Naive thymus-derived CD4-positive, alpha-beta T cell (primary cell): ENCODE measurements around the gene CUL2. TPM values are rescaled to one million over a fixed set of nuclear protein-coding genes. Genes with fewer than 3 reads are reported as not detected.

Experiments
- ATAC-seq: fragments of 150-1000 bp; cut with Tn5 transposase; 2 replicates; pipeline ENCODE4 v1.10.0; 2021; ENCODE audit warnings: mild to moderate bottlenecking, moderate library complexity
- CTCF ChIA-PET: fragments of 350-600 bp; sonication (Branson Sonifier 250); formaldehyde crosslinking; loops from one replicate; lab custom pipeline; 2021; ENCODE audit warnings: antibody characterized with exemption; lab: Charles Lee
- POLR2A ChIA-PET: fragments of 350-600 bp; sonication (Branson Sonifier 250); formaldehyde crosslinking; loops from one replicate; lab custom pipeline; 2021; ENCODE audit warnings: antibody characterized with exemption, inconsistent platforms; lab: Charles Lee
- DNase-seq, 9 donors: peaks; one replicate each; pipeline versions ENCODE4 v3.0.0 to v3.0.0-alpha.2; 2020 to 2022; ENCODE audit warnings: mixed read lengths in 1 of 9
- H3K27ac ChIP-seq: one replicate; pipeline ENCODE4 v1.7.0; 2013; ENCODE audit warnings: mild to moderate bottlenecking, low read depth, low read length, moderate library complexity
- H3K27me3 ChIP-seq, 2 donors: one replicate each; pipeline ENCODE4 v1.7.0; 2013; ENCODE audit warnings: low read length in 2 of 2, mild to moderate bottlenecking in 2 of 2, moderate library complexity in 2 of 2; ENCODE audit not compliant: control insufficient read depth in 2 of 2, insufficient read depth in 2 of 2
- H3K36me3 ChIP-seq, 3 experiments: 1 replicate in 2 of 3; 2 replicates in 1 of 3; pipeline ENCODE4 v1.7.0; 2013; ENCODE audit warnings: low read length in 3 of 3, mild to moderate bottlenecking in 3 of 3, moderate library complexity in 1 of 3; ENCODE audit not compliant: insufficient read depth in 3 of 3, control insufficient read depth in 2 of 3
- H3K4me1 ChIP-seq, 2 donors: one replicate each; pipeline ENCODE4 v1.7.0; 2013; ENCODE audit warnings: low read length in 2 of 2, mild to moderate bottlenecking in 2 of 2, moderate library complexity in 1 of 2; ENCODE audit not compliant: control insufficient read depth in 2 of 2, insufficient read depth in 2 of 2
- H3K4me3 ChIP-seq: 2 replicates; pipeline ENCODE4 v1.7.0; 2013; ENCODE audit warnings: mild to moderate bottlenecking, low read length
- H3K9me3 ChIP-seq, 3 experiments: 1 replicate in 2 of 3; 2 replicates in 1 of 3; pipeline ENCODE4 v1.7.0; 2013; ENCODE audit warnings: low read length in 3 of 3; ENCODE audit not compliant: control insufficient read depth in 2 of 3
- H3K27ac Mint-ChIP-seq, 9 donors: one replicate each; pipeline ENCODE4 v1.8.0; 2020 to 2022; ENCODE audit warnings: mixed read lengths in 9 of 9, mild to moderate bottlenecking in 8 of 9, moderate library complexity in 5 of 9, inconsistent platforms in 2 of 9
- H3K27me3 Mint-ChIP-seq, 5 donors: one replicate each; pipeline ENCODE4 v1.8.0; 2021 to 2022; ENCODE audit warnings: mixed read lengths in 5 of 5, mild to moderate bottlenecking in 1 of 5
- H3K36me3 Mint-ChIP-seq, 5 donors: one replicate each; pipeline ENCODE4 v1.8.0; 2020 to 2022; ENCODE audit warnings: mixed read lengths in 5 of 5, mild to moderate bottlenecking in 3 of 5, inconsistent platforms in 1 of 5
- H3K4me1 Mint-ChIP-seq, 7 donors: one replicate each; pipeline ENCODE4 v1.8.0; 2020 to 2022; ENCODE audit warnings: mixed read lengths in 7 of 7, mild to moderate bottlenecking in 3 of 7, inconsistent platforms in 1 of 7
- H3K4me3 Mint-ChIP-seq, 10 donors: one replicate each; pipeline ENCODE4 v1.8.0; 2020 to 2022; ENCODE audit warnings: mild to moderate bottlenecking in 10 of 10, mixed read lengths in 10 of 10, moderate library complexity in 6 of 10, inconsistent platforms in 2 of 10
- H3K9me3 Mint-ChIP-seq, 11 donors: one replicate each; pipeline ENCODE4 v1.8.0; 2020 to 2022; ENCODE audit warnings: mixed read lengths in 11 of 11, mild to moderate bottlenecking in 4 of 11, inconsistent platforms in 1 of 11, moderate library complexity in 1 of 11
- intact Hi-C, 2 donors: fragments of 100-400 bp; cut with micrococcal nuclease; formaldehyde crosslinking; loops; one replicate each; pipeline ENCODE4 v1.15.1; 2023
- polyA plus RNA-seq, 2 donors: library from polyadenylated mRNA; unstranded; fragments of 300-500 nt; fragmentation: Illumina TruSeq; gene quantifications; one replicate each; pipeline ENCODE4 v1.2.3, GENCODE V29; 2021
- total RNA-seq, 6 experiments: library from RNA in 5 of 6; stranded (reverse) in 5 of 6; gene quantifications; 1 replicate in 5 of 6; 2 replicates in 1 of 6; pipeline ENCODE4 v1.2.3 and lab custom pipeline; 2021 to 2026

Gene CUL2
- total and polyA plus RNA-seq, 7 experiments from 2014 or later, result 26.5 to 43.7 (median 35.7) TPM

DNA sequence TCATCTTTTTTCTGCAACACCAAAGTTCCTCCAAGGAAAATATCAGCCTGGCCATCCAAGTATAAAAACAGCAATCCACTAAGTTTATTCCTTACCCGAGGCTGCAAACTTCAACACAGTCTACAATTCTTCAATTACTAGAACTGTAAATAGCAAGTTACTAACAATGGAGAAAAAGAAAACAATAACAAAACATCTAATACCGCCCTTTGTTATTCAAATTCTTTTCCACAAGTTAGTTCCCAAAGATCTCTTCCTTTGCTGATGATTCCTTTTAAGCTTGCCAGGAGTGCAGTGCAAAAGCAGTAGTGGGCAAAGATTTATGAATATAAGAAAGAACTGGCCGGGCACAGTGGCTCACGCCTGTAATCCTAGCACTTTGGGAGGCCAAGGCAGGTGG, 86.2 kb downstream of the CUL2 start:
- POLR2A ChIA-PET, result no interaction called here
- H3K4me3 ChIP-seq, result no peak overlapping the region
- Mint-ChIP-seq H3K27ac (peak overlapping the region in 2 of 9 donors; percentile 51 to 52), H3K4me1 (no peaks in the 10 kb centered on the region), H3K9me3 (no peaks in the 10 kb centered on the region), H3K4me3 (no peak overlapping the region), H3K27me3 (no peaks in the 10 kb centered on the region), H3K36me3 (peaks cover 0 to 21% (median 5%) of the 10 kb centered on the region in 5 donors)
- no peaks in the 10 kb centered on the region for H3K9me3 ChIP-seq
- no peak for DNase-seq
- H3K27ac ChIP-seq, result no peak overlapping the region
- intact Hi-C loops, result no loop called here
- CTCF ChIA-PET, result interaction anchor here (1.5 kb wide), 1 partner anchor 9 kb away, joined by 6 read pairs; no protein-coding TSS in a partner anchor
- H3K27me3 ChIP-seq, result no peaks in the 10 kb centered on the region
- ATAC-seq, result no peak
- H3K36me3 ChIP-seq, result peaks cover 0 to 4% (median 0%) of the 10 kb centered on the region in 3 experiments
- no peaks in the 10 kb centered on the region for H3K4me1 ChIP-seq

DNA sequence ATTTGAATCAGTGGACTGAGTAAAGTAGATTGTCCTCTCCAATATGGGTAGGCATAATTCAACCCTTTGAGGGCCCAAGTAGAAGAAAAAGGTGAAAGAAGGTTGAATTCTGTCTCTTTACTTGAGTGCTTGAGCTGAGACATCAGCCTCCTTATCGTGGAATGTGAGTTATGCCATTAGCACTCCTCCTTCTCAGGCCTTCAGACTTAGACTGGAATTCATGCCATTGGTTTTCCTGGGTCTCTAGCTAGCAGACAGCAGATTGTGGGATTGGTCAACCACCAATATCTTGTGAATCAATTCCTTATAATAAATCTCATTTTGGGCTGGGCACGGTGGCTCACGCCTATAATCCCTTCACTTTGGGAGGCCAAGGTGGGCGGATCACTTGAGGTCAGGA, 89.2 kb downstream of the CUL2 start:
- H3K27ac Mint-ChIP-seq, result no peak overlapping the region

DNA sequence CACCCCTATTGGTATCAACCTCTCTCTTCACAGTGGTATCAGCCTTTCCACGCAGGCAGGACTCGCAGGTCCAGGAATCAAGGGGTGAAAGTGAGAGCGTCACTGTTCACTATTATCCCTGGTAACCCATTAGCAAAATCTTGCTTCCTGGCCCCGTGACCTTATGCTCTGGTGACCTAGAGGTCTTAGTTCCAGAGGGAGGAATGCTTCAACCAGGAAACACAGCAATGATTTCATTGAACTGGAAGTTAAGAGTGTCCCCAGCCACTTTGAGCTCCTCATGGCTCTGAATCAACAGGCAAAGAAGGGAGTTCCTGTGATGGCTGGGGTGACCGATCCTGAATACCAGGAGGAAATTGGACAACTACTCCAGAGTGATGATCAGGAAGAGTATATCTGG, 90.6 kb downstream of the CUL2 start:
- Mint-ChIP-seq H3K27me3 (no peaks in the 10 kb centered on the region), H3K27ac (peak overlapping the region in 2 of 9 donors; percentile 22 to 30), H3K4me3 (no peak overlapping the region), H3K9me3 (no peaks in the 10 kb centered on the region), H3K36me3 (peaks cover 0 to 16% (median 0%) of the 10 kb centered on the region in 5 donors), H3K4me1 (peaks cover 0 to 11% (median 6%) of the 10 kb centered on the region in 7 donors)
- Histone ChIP-seq H3K4me1 (peaks cover 0 to 6% of the 10 kb centered on the region in 2 donors), H3K36me3 (no peaks in the 10 kb centered on the region), H3K27me3 (no peaks in the 10 kb centered on the region), H3K4me3 (no peak overlapping the region), H3K9me3 (no peaks in the 10 kb centered on the region), H3K27ac (no peak overlapping the region)
- ATAC-seq (no peak), DNase-seq (no peak)
- ChIA-PET POLR2A (no interaction called here), CTCF (no interaction called here)
- intact Hi-C loops, result loop anchor here in 1 of 2 donors (10.0 kb wide), 2 partner anchors 125 to 335 kb away; partner anchors contain the start of genes CCNY and CREM

More for the DNA sequence above, 89.2 kb downstream of the CUL2 start:
- POLR2A ChIA-PET, result no interaction called here
- no peak for DNase-seq
- Mint-ChIP-seq H3K27me3 (no peaks in the 10 kb centered on the region), H3K36me3 (peaks cover 0 to 23% (median 1%) of the 10 kb centered on the region in 5 donors), H3K4me1 (peaks cover 0 to 4% (median 0%) of the 10 kb centered on the region in 7 donors), H3K4me3 (no peak overlapping the region), H3K9me3 (no peaks in the 10 kb centered on the region)
- CTCF ChIA-PET, result no interaction called here
- no peak for ATAC-seq
- Histone ChIP-seq H3K4me1 (no peaks in the 10 kb centered on the region), H3K36me3 (peaks cover 0 to 2% (median 0%) of the 10 kb centered on the region in 3 experiments), H3K27me3 (no peaks in the 10 kb centered on the region), H3K27ac (no peak overlapping the region), H3K9me3 (no peaks in the 10 kb centered on the region), H3K4me3 (no peak overlapping the region)
- intact Hi-C loops, result no loop called here

DNA sequence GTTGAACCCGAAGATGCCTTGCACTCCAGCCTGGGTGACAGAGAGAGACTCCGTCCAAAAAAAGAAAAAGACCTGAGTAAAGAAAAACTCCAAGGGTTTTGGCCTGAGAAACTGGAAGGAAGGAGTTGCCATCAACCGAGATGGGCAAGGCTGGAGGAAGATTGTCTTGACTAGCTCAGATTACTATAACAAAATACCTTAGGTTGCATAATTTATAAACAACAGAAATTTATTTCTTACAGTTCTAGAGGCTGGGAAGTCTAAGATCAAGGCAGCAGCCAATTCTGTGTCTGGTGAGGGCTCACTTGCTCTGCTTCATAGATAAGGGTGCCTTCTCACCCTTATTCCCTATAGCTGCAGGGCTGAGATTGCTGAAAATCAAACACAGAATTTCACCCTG, 91.2 kb downstream of the CUL2 start:
- no peak overlapping the region for H3K4me3 ChIP-seq
- peaks cover 0 to 8% of the 10 kb centered on the region in 2 donors for H3K4me1 ChIP-seq
- H3K27me3 ChIP-seq, result no peaks in the 10 kb centered on the region
- H3K36me3 Mint-ChIP-seq, result peaks cover 0 to 16% (median 0%) of the 10 kb centered on the region in 5 donors
- H3K9me3 Mint-ChIP-seq, result no peaks in the 10 kb centered on the region
- no peaks in the 10 kb centered on the region for H3K9me3 ChIP-seq
- ChIA-PET POLR2A (no interaction called here), CTCF (interaction anchor here (0.9 kb wide), 1 partner anchor 28 kb away, joined by 7 read pairs; no protein-coding TSS in a partner anchor)
- no peak for ATAC-seq
- no peaks in the 10 kb centered on the region for H3K27me3 Mint-ChIP-seq
- H3K27ac ChIP-seq, result no peak overlapping the region
- no peak for DNase-seq
- H3K27ac Mint-ChIP-seq, result peak overlapping the region in 1 of 9 donors; percentile 64
- intact Hi-C loops, result loop anchor here in 1 of 2 donors (10.0 kb wide), 2 partner anchors 126 to 336 kb away; partner anchors contain the start of genes CCNY and CREM
- peaks cover 0 to 17% (median 10%) of the 10 kb centered on the region in 7 donors for H3K4me1 Mint-ChIP-seq
- H3K36me3 ChIP-seq, result no peaks in the 10 kb centered on the region
- H3K4me3 Mint-ChIP-seq, result no peak overlapping the region

DNA sequence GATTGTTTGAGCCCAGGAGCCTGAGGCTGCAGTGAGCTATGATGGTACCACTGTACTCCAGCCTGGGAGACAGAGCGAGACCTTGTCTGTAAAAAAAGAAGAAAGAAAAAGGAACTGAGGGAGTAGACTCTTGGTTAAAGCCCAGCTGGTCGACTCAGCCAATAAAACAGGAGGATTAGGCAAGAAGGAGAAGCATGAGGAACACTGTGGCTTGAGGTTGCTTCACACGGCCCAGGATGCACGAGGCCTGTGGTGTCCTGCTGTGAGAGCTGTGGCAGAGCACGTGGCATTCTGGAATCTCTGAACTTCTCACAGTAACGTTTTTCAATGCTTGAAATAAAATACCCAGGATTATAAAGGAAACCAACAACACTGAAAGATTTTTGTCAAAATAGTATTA, 93.3 kb downstream of the CUL2 start:
- Mint-ChIP-seq H3K4me3 (no peak overlapping the region), H3K36me3 (peaks cover 0 to 8% (median 0%) of the 10 kb centered on the region in 5 donors), H3K27ac (peak overlapping the region in 5 of 9 donors; percentile 9 to 83 (median 53)), H3K4me1 (peaks cover 0 to 17% (median 10%) of the 10 kb centered on the region in 7 donors), H3K9me3 (no peaks in the 10 kb centered on the region), H3K27me3 (no peaks in the 10 kb centered on the region)
- Histone ChIP-seq H3K4me3 (no peak overlapping the region), H3K27ac (no peak overlapping the region), H3K36me3 (no peaks in the 10 kb centered on the region), H3K27me3 (no peaks in the 10 kb centered on the region), H3K9me3 (no peaks in the 10 kb centered on the region), H3K4me1 (peaks cover 0 to 8% of the 10 kb centered on the region in 2 donors)
- no peak for DNase-seq
- peak; percentile 71 for ATAC-seq
- POLR2A ChIA-PET, result interaction anchor here (1.0 to 1.3 kb wide), 2 partner anchors 15 to 199 kb away, joined by 3 to 5 read pairs; no protein-coding TSS in a partner anchor
- intact Hi-C loops, result loop anchor here in 1 of 2 donors (10.0 kb wide), 2 partner anchors 128 to 338 kb away; partner anchors contain the start of genes CCNY and CREM
- CTCF ChIA-PET, result interaction anchor here (1.4 kb wide), 1 partner anchor 30 kb away, joined by 3 read pairs; no protein-coding TSS in a partner anchor

DNA sequence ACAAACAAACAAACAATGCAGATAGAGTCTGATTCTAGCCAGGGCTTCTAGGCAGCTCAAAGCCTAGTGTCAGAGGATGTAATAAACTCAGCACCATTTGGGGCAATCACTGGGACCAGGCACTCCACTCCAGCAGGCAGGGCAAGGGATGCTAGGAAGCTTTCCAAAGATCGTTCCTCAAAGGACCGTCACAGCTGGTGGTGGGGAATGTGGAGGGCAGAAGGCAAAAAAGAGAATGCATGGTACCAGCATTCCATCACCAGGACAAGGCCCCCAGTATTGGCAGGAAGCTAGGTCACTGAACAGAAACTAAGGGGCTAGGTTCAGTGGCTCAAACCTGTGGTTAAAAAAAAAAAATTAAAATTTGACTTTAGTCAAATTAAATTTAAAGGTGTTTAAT, 94.2 kb downstream of the CUL2 start:
- Histone ChIP-seq H3K36me3 (no peaks in the 10 kb centered on the region), H3K4me3 (no peak overlapping the region), H3K27ac (no peak overlapping the region), H3K27me3 (no peaks in the 10 kb centered on the region), H3K9me3 (no peaks in the 10 kb centered on the region), H3K4me1 (peaks cover 0 to 8% of the 10 kb centered on the region in 2 donors)
- H3K4me1 Mint-ChIP-seq, result peaks cover 0 to 17% (median 10%) of the 10 kb centered on the region in 7 donors
- POLR2A ChIA-PET, result interaction anchor here (1.0 to 1.3 kb wide), 2 partner anchors 16 to 200 kb away, joined by 3 to 5 read pairs; no protein-coding TSS in a partner anchor
- ATAC-seq (no peak), DNase-seq (no peak)
- CTCF ChIA-PET, result interaction anchor here (0.5 to 2.9 kb wide), 9 partner anchors 16 to 200 kb away, joined by 3 to 40 read pairs (median 3); no protein-coding TSS in a partner anchor
- peak overlapping the region in 3 of 9 donors; percentile 57 to 83 (median 63) for H3K27ac Mint-ChIP-seq
- intact Hi-C loops, result loop anchor here (2.0 to 10.0 kb wide), 4 partner anchors 31 to 339 kb away; partner anchors contain the start of genes CCNY (in 1 of the 2) and CREM (in 1 of the 2)
- H3K4me3 Mint-ChIP-seq, result no peak overlapping the region
- H3K27me3 Mint-ChIP-seq, result no peaks in the 10 kb centered on the region
- H3K36me3 Mint-ChIP-seq, result peaks cover 0 to 8% (median 0%) of the 10 kb centered on the region in 5 donors
- no peaks in the 10 kb centered on the region for H3K9me3 Mint-ChIP-seq
